ENCODE data around the gene HDAC8.

DNA sequence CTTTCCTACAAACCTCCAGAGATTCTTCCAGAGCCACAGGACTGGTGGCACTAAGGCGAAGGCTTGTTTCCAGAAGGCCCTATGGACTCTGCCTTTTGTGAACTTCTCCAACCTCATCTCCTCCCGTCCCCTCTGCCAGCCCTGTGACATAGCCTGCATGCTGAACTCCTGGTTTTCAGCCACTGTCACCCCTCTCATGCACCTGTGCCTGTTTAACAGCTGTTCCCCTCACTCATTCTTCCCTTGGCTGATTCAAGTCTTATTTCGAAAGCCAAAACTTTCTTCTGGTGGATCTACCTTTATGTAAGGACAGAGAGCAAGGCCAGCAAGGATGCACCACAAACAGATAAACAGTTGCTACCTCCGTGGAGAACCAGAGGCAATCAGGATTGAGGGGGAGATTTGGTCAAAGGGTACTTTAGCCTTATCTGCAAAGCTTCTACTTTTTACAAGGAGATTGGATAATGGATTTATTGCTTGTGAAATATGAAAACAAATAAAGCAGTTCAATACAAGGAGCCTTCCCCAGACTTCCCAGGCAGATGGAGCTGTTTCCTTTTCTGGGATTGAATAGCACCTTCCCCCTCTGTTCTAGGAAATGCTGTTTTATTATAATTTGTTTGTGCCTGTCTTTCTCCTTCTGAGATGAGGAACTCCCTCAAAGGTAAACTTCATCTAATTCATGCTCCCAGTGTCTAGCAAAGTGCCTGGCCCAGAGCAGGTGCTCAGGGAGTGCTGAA, 272.6 kb downstream of the HDAC8 start:
- no peak for TF ChIP-seq POLR2A (IDR thresholded peaks at IDR 0.05; ENCODE audit: low read length)
- TF ChIP-seq GATA1 (IDR thresholded peaks at IDR 0.05; ENCODE audit: low read depth, low read length) = no peak
